Lower lobe of right lung (tissue), 2 donors: ENCODE results near the gene SALL1. TPM values are rescaled to one million over a fixed set of nuclear protein-coding genes. Genes with fewer than 3 reads are reported as not detected.

Experiments
- ATAC-seq, 2 donors: fragments of 200-7000 bp; cut with Tn5 transposase; one replicate each; pipeline ENCODE4 v1.9.1; 2020 to 2022; ENCODE audit warnings: mild to moderate bottlenecking in 2 of 2, moderate library complexity in 2 of 2
- DNase-seq: peaks from one replicate; pipeline ENCODE4 v3.0.0-alpha.2; 2020
- H3K27ac ChIP-seq: fragments of 200-600 bp; one replicate; pipeline ENCODE4 v1.8.0; 2022
- H3K27me3 ChIP-seq: fragments of 200-600 bp; one replicate; pipeline ENCODE4 v1.8.0; 2022; ENCODE audit warnings: low read depth
- H3K36me3 ChIP-seq: fragments of 200-600 bp; one replicate; pipeline ENCODE4 v1.8.0; 2022; ENCODE audit warnings: mild to moderate bottlenecking
- H3K4me1 ChIP-seq: fragments of 200-600 bp; one replicate; pipeline ENCODE4 v1.8.0; 2022
- H3K4me3 ChIP-seq: fragments of 200-600 bp; one replicate; pipeline ENCODE4 v1.8.0; 2022; ENCODE audit warnings: mild to moderate bottlenecking
- H3K9me3 ChIP-seq: fragments of 200-600 bp; one replicate; pipeline ENCODE4 v1.8.0; 2022
- CTCF ChIP-seq: fragments of 200-600 bp; IDR thresholded peaks from one replicate; pipeline ENCODE4 v1.8.0; 2022; ENCODE audit warnings: antibody characterized with exemption, mild to moderate bottlenecking
- intact Hi-C: fragments of 100-400 bp; cut with DNase I; formaldehyde crosslinking; loops from one replicate; pipeline ENCODE4 v1.11.0; 2022
- total RNA-seq: library from RNA; stranded (reverse); fragmentation: NEBNext Ultra II Directional; extraction: Animal tissue kit (Norgen Biotek cat#: 25700); gene quantifications from one replicate; pipeline ENCODE4 v1.2.1, GENCODE V29; 2021
- donor health status: DM: no; HTN: yes; CAD: no; lungs with severe emphysema.

SALL1 gene
- total RNA-seq, 1 donor from 2014 or later, result not detected

DNA sequence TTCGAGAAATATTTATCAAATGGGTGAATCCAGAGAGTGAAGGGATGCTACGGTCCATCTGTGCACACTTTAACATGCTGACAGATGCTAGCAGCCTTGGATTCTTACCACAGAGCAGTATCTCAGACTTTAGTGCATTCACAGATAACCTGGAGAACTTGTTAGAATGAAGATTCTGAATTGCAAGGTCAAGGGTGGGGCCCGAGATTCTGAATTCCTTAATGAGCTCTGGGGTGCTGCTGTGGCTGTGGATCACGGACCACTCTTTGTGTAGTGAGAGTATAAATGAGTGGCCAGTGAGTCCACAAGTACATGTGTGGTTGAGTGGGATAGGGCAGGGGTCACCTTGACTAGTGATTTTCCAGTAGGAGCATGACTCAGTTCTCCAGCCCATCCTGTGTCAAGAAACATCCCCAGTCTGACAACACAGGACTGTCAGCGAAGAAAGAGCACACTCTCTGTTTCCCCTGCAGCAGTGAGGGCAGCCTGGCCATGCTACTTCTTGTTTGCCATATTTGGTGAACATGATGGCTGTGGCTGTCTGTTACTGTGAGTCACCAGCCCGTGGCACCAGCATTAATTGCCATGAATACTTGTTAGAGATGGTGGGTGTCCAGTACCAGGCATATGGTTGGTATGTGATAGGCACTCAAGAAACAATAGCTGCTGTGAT lies 13.0 kb upstream of the SALL1 start:
- DNase-seq (no peak), ATAC-seq (no peak)
- H3K4me1 ChIP-seq, result no peaks in the 10 kb centered on the region
- H3K4me3 ChIP-seq, result no peak overlapping the region
- H3K27ac ChIP-seq, result no peak overlapping the region
- H3K9me3 ChIP-seq, result no peaks in the 10 kb centered on the region
- H3K27me3 ChIP-seq, result peaks cover 23% of the 10 kb centered on the region
- TF ChIP-seq CTCF, result no peak
- no peaks in the 10 kb centered on the region for H3K36me3 ChIP-seq
- intact Hi-C loops, result no loop called here

- intact Hi-C loops, result no loop called here
- DNase-seq (no peak), ATAC-seq (no peak)
These were observed 12.3 kb upstream of the SALL1 start for GRCh38 chr16:51163366-51163765.

DNA sequence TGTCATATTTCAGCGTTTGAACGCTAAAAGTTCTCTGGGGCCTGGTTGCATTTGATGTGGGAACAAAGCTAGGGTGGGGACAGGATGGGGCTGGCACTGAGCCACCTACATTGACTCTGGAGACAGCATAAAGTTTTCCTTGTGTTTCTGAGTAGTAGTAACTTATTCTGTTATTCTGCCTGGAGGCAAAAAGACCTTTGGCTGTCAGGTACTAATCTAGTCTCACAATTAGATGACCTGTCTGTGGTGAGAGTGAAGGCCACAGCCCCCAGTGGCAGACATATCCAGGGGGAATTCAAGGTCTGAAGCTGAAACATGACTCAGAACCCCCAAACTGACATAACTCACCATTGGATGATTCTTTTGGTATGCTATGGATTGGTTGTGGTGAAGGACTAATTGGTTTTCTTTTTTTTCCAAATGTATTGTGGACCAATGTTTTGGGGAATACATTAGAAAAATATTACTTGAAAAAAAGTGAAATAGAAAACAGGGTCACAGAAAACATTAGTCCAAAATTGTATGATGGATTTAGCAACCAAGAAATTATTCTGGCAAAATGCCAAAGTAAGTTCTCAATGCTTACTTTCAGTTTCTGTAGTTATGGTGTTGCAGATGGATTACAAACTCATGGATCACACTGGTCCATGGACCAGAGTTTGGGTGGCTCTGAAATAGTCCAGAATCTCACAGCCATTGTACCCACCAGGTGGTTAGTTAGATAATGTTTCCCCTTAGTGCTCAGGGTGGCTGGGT lies 10.5 kb upstream of the SALL1 start:
- Histone ChIP-seq H3K27ac (no peak overlapping the region), H3K9me3 (no peaks in the 10 kb centered on the region), H3K36me3 (no peaks in the 10 kb centered on the region), H3K4me3 (no peak overlapping the region), H3K4me1 (no peaks in the 10 kb centered on the region), H3K27me3 (peaks cover 45% of the 10 kb centered on the region)
- DNase-seq (no peak), ATAC-seq (no peak)
- TF ChIP-seq CTCF, result no peak
- intact Hi-C loops, result no loop called here

More at GRCh38 chr16:51163366-51163765, 12.3 kb upstream of the SALL1 start:
- Histone ChIP-seq H3K36me3 (no peaks in the 10 kb centered on the region), H3K4me3 (no peak overlapping the region), H3K27me3 (peaks cover 29% of the 10 kb centered on the region), H3K27ac (no peak overlapping the region), H3K4me1 (no peaks in the 10 kb centered on the region), H3K9me3 (no peaks in the 10 kb centered on the region)
- TF ChIP-seq CTCF, result no peak

- no peak for DNase-seq
- TF ChIP-seq CTCF, result no peak
- no peaks in the 10 kb centered on the region for H3K36me3 ChIP-seq
These were observed 8.8 kb upstream of the SALL1 start for GRCh38 chr16:51159865-51160264.

GRCh38 chr16:51159296-51159695 lies 8.2 kb upstream of the SALL1 start:
- no peaks in the 10 kb centered on the region for H3K4me1 ChIP-seq
- TF ChIP-seq CTCF, result no peak
- H3K27me3 ChIP-seq, result peaks cover 68% of the 10 kb centered on the region
- intact Hi-C loops, result no loop called here
- H3K4me3 ChIP-seq, result no peak overlapping the region
- H3K9me3 ChIP-seq, result no peaks in the 10 kb centered on the region
- H3K36me3 ChIP-seq, result no peaks in the 10 kb centered on the region
- no peak for ATAC-seq
- no peak overlapping the region for H3K27ac ChIP-seq
- no peak for DNase-seq

More at GRCh38 chr16:51159865-51160264, 8.8 kb upstream of the SALL1 start:
- no peaks in the 10 kb centered on the region for H3K9me3 ChIP-seq
- no peak for ATAC-seq
- intact Hi-C loops, result no loop called here
- H3K27ac ChIP-seq, result no peak overlapping the region
- H3K27me3 ChIP-seq, result peaks cover 63% of the 10 kb centered on the region
- H3K4me3 ChIP-seq, result no peak overlapping the region
- no peaks in the 10 kb centered on the region for H3K4me1 ChIP-seq
